Neural cell (in vitro differentiated cells): ENCODE measurements around the gene ARFGEF3.

Experiments
- CTCF ChIP-seq: fragments of 450-650 bp; IDR thresholded peaks from 2 replicates; pipeline ENCODE4 v1.5.1; 2014; ENCODE audit warnings: antibody characterized with exemption, mild to moderate bottlenecking, moderate library complexity; ENCODE audit not compliant: poor library complexity, severe bottlenecking
- EP300 ChIP-seq: fragments of 450-650 bp; conservative IDR thresholded peaks from 2 replicates; pipeline ENCODE4 v1.6.1; 2014; ENCODE audit warnings: antibody characterized with exemption, mild to moderate bottlenecking, moderate library complexity; ENCODE audit not compliant: poor library complexity, severe bottlenecking
- EZH2 ChIP-seq: fragments of 200-600, 300-800 bp; shearing (Covaris generic), sonication (generic); IDR thresholded peaks from 2 replicates; pipeline ENCODE4 v1.6.1; 2014; ENCODE audit warnings: antibody characterized with exemption, low read length, borderline replicate concordance, mild to moderate bottlenecking; ENCODE audit not compliant: insufficient read depth, poor library complexity, severe bottlenecking
- POLR2AphosphoS5 ChIP-seq: IDR thresholded peaks from 2 replicates; pipeline ENCODE4 v1.6.1; 2012
- RAD21 ChIP-seq: fragments of 450-650 bp; conservative IDR thresholded peaks from 2 replicates; pipeline ENCODE4 v1.6.1; 2014; ENCODE audit warnings: antibody characterized with exemption, mild to moderate bottlenecking, moderate library complexity
- REST ChIP-seq: IDR thresholded peaks from 2 replicates; pipeline ENCODE4 v1.6.1; 2012; ENCODE audit warnings: borderline replicate concordance
- SMC3 ChIP-seq: fragments of 450-650 bp; conservative IDR thresholded peaks from 2 replicates; pipeline ENCODE4 v1.6.1; 2014; ENCODE audit warnings: antibody characterized with exemption, mild to moderate bottlenecking, moderate library complexity; ENCODE audit not compliant: poor library complexity
- TAF1 ChIP-seq: IDR thresholded peaks from 2 replicates; pipeline ENCODE4 v1.6.1; 2012; ENCODE audit warnings: low read depth

GRCh38 chr6:138182939-138183789, 21.4 kb downstream of the ARFGEF3 start:
- TF ChIP-seq CTCF (no peak), SMC3 (no peak), EP300 (no peak), EZH2 (no peak), POLR2AphosphoS5 (no peak), RAD21 (no peak), TAF1 (no peak), REST (no peak)
